HG02610 (cell line): ENCODE measurements around the gene KCNIP3.
"Not testable (repeated sequence)": the region's sequence is repeated elsewhere in the genome, so short reads cannot be mapped to it uniquely, and the experiment has no call there.

Experiments used
- ATAC-seq: cut with Tn5 transposase; IDR thresholded peaks from one replicate; pipeline ENCODE4 v1.9.1; 2021; ENCODE audit warnings: mild to moderate bottlenecking, moderate library complexity; ENCODE audit not compliant: unreplicated experiment

The KCNIP3 gene

GRCh38 chr2:95359501-95359930 is 62.4 kb downstream of the KCNIP3 start:
- no peak for ATAC-seq

- no peak for ATAC-seq
Observed at GRCh38 chr2:95361216-95361980, 64.3 kb downstream of the KCNIP3 start.

- no peak for ATAC-seq
Observed at GRCh38 chr2:95362486-95362885, 65.3 kb downstream of the KCNIP3 start.

- no peak for ATAC-seq
Observed at GRCh38 chr2:95366514-95366913, 69.4 kb downstream of the KCNIP3 start.

DNA sequence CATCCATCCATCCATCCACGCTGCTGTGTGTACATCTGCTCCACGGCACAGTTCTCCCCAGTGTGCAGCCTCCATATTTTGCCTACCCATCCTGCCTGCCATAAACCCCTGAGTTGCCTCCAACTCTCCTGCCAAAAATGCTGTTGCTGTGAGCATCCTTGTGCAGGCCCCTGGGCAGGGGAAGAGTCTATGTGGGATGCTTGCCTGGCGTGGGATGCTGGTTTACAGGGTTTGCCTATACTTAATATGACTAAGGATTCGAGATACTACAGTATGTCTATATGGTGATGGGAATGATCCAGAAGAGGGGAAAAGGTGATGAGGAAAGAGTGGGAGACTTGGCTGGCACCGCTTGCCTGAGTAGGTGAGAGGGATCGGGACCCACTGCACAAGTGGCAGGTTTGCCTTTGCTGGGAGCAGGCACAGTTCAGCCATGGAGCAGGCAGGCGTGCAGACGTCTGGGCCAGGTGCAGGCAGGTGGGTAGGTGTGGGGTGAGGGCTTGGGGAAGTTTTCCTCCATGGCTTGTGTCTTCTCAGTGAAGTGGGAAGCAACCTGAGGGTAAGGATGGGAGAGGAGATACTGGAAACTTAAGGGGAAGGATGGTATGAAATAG is 75.2 kb downstream of the KCNIP3 start:
- no peak for ATAC-seq

DNA sequence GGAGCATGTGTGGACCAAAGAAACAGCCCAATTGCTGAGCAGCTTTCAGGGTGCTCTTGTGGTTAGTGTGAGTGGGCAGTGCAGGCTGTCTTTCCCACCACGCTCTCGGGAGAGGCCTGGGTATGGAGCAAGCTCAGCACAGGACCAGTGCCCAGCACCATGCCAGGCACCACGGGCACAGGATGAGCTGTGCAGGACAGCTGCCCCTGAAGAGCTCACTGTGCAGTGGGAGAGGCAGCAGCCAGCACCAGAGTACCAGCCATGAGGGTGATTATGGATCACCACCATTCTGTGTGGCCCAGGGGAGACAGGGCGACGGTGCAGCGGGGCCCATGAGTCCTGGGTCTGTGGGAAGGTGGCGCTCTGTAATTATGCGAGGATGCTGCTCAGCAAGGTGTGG is 75.7 kb downstream of the KCNIP3 start:
- no peak for ATAC-seq

- ATAC-seq, result no peak
Observed at GRCh38 chr2:95374029-95374428, 76.9 kb downstream of the KCNIP3 start.

GRCh38 chr2:95374451-95374920 is 77.3 kb downstream of the KCNIP3 start:
- no peak for ATAC-seq

GRCh38 chr2:95374921-95375471 is 77.8 kb downstream of the KCNIP3 start:
- ATAC-seq, result no peak

DNA sequence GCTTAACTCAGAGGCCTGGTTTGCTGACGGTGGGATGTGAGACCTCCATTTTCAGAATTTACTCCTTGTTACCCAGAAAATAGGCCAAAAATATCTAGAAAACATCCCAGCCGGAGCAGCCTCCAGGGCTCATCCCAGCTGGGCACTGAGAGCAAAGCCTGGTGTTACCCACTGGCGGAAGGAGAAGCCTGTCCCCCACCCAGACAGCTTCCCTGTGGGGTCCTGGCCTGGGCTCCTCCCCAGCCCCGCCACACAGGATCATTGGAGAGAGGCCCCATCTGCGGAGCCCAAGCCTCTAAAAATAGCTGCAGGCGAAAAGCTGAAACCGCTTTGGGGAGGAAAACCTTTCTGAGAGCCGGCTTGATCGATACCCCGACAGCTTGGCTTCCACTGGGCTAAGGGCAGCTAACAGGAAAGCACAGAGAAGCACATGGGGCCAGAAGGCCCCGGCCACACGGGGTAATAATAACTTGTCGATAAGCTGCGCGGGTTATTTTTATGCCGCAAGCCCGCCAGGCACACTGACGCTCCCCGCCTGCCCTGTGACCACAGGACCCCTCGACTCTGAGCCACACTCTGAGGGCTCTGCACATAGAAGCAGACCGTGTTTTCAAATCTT is 78.5 kb downstream of the KCNIP3 start:
- no peak for ATAC-seq

DNA sequence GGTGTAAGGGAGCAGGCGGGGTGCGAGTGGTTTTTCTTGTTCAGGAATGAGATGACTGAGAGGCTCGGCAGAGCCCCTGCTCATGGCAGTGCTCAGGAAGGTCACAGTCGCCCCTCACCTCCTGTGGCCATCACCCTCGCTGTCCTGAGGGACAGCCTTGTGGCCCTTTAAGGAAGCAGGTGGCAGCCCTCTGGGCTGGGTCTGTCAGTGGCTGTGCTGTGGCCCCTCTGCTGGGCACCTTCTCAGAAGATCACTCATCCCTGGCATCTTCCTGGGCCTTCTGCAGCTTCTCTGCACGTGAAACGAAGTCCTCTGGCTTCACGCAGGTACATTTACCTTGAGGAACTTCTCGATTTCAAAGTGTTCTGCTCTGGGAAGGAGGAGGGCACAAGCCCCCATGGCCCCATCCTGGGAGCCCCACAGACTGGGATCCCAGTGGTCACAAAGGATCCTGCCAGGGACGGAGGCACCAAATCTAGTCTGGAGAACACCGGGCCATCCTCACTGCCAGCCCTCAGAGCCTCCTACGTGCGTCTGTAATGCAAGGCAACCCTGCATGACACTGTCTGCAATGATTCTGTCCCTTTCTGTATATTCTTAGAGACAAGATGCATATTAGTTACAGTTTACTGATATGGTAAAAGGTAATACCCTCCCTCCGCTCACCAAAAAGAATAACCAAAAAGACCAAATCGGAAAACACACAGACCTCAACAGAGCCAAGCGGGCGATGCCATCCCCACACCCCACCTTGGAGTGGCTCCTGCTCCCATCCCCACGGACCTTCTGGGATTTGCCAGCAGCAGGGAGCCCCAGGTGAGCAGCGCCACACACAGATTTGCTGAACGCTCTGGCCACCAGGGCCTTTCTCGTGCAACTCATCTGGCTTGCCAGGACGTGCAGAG is 79.4 kb downstream of the KCNIP3 start:
- ATAC-seq, result no peak

- no peak for ATAC-seq
Observed at GRCh38 chr2:95377216-95378123, 80.3 kb downstream of the KCNIP3 start.

GRCh38 chr2:95378281-95378680 is 81.1 kb downstream of the KCNIP3 start:
- ATAC-seq, result not testable (repeated sequence)

DNA sequence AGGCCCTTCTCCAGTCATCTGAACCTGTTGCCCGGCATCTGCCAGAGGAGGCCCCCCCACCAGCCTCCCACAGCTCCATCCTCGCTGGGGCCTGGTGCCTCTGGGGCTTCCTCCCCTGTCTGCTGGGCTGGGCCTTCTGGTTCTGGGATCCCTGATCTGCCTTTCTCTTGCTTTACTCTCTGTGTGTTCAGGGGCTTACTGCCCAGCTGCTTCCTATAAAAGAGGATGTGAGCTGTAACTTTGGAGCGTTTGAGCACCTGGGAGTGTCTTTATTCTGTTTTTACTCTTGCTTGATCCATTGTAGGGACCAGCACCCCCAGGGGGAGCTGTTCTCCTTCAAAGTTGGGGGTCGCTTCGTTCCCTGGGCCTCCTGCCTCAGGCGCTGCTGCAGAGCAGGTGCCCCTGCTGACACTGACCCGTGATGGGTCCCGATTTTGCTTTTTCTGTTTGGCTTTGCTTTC is 82.3 kb downstream of the KCNIP3 start:
- ATAC-seq, result no peak

DNA sequence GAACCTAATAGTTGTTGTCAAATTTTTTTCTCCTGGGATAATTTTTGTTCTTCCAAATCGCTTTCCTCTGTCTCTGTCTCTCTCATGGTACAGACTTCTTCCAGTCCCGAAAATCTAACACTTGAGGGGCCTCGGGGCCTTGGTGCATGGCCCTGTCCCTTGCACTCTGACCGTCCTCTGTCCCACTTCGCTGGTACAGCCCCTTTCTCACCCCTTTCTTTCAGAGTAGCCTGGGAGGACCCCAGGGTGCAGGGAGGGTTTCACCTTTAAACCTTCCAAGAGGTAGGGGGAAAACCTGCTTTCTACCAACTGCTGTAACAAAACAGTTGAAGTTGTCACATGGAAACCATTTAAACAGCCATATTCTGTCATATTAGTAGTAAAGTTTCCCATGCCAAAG is 83.1 kb downstream of the KCNIP3 start:
- no peak for ATAC-seq

GRCh38 chr2:95380731-95381130 is 83.6 kb downstream of the KCNIP3 start:
- no peak for ATAC-seq

DNA sequence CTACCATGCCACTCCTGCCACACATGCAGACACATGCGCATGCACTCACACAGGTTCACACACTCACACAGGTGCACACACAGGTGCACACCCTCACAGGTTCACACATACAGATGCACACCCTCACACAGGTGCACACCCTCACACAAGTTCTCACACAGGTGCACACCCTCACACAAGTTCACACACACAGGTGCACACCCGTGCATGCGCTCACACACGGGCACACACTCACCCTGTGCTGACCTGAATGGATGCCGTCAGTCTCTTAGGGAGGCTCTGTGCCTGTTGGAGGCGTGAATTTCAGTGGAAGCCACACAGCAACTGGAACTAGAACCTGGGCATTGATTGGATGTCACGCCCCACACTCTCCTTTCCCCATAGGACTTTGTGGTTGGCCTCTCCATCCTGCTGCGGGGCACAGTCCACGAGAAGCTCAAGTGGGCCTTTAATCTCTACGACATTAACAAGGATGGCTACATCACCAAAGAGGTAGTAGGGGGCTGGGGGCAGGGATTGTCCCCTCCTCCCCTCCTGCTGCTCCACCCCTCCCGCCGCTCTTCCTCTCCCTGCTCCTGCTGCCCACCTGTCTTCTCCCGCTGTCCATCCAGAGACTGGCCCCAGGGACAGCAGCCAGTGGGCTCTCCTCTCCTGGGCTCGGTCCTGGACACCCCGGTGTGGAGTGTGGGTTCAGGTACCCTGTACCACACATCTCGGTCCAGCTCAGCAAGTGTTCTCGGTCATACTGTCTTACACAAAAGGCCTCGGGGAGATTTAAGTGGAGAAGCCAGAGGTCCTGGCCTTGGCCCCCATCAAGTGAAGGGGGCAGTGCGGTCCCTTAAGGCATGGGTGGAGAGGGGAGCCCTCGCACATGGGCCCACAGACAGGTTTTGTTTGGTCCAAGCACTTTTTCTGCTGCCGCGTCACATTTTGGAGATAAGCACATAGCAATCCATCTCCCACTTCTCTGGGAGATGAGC is 84.4 kb downstream of the KCNIP3 start:
- no peak for ATAC-seq

GRCh38 chr2:95382192-95382591 is 85.0 kb downstream of the KCNIP3 start:
- no peak for ATAC-seq
